D721Med (cell line): ENCODE data around the gene GABRB1.

Source experiments
- DNase-seq: peaks from one replicate; pipeline ENCODE4 v3.0.0; 2011; ENCODE audit warnings: low spot score; ENCODE audit not compliant: insufficient read length
- FAIRE-seq: peaks from 2 replicates; lab custom pipeline; 2011; peaks lifted over from hg19 to GRCh38; lab: Jason Lieb, UNC
- CTCF ChIP-seq: IDR thresholded peaks from 2 replicates; pipeline ENCODE4 v1.5.1; 2012; ENCODE audit warnings: mild to moderate bottlenecking, control low read depth; ENCODE audit not compliant: insufficient read depth; ENCODE audit errors: missing control alignments

GABRB1 gene

GRCh38 chr4:47167081-47168035, 136.0 kb downstream of the GABRB1 start:
- TF ChIP-seq CTCF, result no peak
- no peak for FAIRE-seq
- DNase-seq, result no peak

GRCh38 chr4:47184083-47184482, 152.7 kb downstream of the GABRB1 start:
- DNase-seq (no peak), FAIRE-seq (no peak)
- TF ChIP-seq CTCF, result no peak

- TF ChIP-seq CTCF, result no peak
- FAIRE-seq, result no peak
- no peak for DNase-seq
Observed at GRCh38 chr4:47185761-47186160, 154.4 kb downstream of the GABRB1 start.

- DNase-seq, result no peak
- FAIRE-seq, result no peak
- no peak for TF ChIP-seq CTCF
Observed at GRCh38 chr4:47187608-47188007, 156.2 kb downstream of the GABRB1 start.

- FAIRE-seq (no peak), DNase-seq (no peak)
- no peak for TF ChIP-seq CTCF
Observed at GRCh38 chr4:47193179-47193578, 161.8 kb downstream of the GABRB1 start.

GRCh38 chr4:47194036-47194737, 162.8 kb downstream of the GABRB1 start:
- no peak for DNase-seq
- no peak for FAIRE-seq
- TF ChIP-seq CTCF, result no peak
